Activated CD4-positive, alpha-beta T cell treated with anti-CD3 and anti-CD28 coated beads for 24 hours (primary cell): ENCODE data around the gene RNF4.

ENCODE experiments used
- DNase-seq, 2 donors: peaks; one replicate each; pipeline ENCODE4 v3.0.0-alpha.2; 2020; ENCODE audit warnings: low read depth in 2 of 2

Gene RNF4

DNA sequence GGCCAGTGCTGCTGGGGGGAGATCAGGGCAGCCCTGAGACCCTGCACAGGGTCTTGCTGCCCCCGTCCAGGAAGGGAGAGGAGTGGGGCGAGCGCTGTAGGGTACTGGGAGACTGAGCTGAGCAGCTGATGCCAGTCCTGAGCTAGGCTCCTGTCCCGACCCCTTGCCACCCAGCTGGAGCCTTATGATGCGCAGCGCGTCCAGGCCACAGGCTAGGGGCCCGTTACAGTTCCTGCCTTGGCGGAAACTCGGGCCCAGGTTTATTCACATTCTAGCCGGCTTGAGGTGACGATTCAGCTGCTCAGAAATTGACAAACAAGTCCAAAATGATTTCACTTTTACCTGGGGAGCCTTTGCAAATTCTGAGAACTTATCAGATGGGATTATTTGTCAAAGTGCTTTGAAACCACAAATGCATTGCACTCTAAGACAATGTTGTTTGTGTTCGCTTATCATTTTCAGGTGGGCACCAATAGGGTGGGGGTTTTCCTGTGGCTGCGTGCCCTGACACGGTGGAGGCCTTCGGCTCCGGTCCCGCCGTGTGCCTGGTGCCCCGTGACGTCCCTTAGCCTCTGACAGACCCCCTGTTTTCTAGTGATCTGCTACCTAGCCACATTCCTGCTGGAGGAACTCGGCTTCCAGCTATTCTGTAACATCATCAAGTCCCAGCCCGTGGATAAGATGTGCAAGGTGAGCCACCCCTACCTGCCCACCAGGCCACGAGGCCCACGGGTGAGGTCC, 31.3 kb upstream of the RNF4 start:
- no peak for DNase-seq

DNA sequence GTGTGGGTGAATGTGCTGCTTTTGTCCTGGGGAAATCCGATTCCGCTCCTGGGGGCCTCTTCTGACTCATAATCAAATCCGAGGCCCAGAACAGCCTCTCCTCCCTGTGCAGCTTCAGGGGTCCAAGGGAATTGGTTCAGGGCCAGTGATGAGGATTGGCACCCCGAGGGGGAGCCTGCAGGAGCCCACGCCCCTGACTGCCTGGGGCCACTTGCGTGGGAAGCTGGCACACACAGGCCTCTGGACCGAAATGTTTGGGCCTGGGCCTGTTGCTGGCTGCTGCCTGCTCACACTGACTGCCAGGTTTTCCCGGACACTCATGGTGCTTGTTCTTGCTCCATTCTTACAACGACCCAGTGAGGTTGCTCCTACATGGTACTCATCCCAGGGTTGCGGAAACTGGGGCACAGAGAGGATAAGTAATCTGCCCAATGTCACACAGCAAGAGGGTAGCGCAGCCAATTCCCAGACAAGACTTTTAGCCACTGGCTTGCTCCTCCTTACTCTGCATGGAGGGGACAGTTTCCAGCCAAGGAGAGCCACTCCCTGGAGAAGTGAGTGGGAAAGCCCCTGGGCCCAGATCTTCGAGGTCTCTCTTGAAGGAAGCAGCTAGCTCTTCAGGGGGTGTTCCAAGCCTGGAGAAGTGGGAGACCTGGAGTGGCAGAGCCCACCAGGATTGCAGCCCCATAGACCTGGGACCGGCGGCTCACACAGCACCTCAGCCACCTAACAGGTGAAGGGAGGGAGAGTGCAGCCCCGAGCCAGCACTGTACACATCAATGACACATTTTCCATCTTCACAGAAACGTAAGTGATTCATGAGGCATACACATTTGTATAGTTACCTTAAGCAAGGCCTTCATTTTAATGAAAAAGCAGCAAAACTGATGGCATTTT, 29.8 kb upstream of the RNF4 start:
- no peak for DNase-seq

DNA sequence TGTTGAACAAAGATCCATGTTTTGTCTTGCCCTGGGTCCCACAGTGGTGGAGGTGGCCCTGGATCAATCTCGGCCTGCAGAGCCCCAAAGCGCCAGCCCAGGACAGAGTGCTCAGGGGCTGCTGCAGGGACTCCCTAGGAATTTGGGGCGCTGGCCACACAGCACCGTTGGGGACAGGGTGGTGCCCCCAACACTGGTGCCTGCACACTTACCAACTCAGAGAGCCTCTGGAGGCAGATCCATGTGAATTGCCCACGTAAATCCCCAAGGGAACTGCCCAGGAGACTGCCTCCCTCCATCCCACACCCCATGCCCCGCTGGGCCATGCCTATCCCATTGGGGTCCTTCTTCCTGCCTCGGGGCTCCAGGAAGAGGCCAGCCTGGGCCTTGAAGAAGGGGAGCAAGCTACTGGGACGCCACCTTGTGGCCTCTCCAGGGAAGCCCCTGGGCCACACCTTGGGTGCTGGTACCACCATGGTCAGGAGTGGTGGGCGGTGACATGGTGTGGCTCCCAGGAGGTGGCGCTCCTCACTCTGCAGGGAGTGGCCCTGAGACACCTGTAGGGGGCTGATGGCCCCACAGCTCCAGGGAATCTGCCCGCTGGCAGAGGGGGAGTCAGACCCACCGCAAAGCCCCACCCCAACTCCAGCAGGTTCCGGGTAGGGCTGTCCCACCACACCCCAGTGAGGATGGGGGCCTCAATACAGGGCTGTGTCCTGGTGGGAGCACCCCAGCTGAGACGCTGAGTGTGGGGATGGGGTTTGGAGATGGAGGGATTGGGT, 27.3 kb upstream of the RNF4 start:
- DNase-seq = peak; percentile 52 to 73

DNA sequence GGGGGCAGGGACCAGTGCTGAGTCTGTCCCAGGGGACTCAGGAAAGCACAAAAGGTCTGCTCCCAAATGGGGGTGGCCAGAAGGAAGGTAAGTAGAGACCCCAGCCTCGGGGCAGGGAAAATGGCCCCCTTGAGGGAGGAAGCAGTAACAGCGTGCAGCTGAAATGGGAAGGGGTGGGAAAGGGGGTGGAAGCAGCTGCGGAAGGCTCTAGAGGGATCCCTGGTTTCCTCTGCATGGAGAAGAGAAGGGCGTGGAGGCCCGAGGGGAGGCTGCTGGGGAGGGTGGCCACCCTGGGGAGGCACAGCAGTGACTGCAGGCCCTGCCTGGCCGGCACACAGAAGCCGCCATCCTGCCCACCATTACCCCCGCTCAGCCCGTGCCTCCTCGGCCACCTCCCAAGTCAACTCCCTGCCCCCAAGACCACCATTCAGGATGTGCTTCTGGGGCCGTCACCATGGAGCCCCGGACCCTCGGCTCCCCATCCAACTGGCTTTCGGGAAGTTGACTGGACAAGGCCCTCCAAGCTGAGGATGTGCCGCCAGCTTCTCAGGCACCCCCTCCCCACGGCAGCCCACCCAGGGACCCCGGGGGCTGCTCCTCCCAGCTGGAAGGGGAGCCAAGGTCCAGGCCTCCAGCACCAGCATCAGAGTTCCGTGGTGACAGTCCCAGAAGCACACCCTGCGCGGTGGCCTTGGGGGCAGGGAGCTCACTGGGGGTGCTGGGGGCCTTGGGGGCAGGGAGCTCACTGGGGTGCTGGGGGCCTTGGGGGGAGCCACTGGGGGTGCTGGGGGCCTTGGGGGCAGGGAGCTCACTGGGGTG, 26.5 kb upstream of the RNF4 start:
- DNase-seq = no peak

DNA sequence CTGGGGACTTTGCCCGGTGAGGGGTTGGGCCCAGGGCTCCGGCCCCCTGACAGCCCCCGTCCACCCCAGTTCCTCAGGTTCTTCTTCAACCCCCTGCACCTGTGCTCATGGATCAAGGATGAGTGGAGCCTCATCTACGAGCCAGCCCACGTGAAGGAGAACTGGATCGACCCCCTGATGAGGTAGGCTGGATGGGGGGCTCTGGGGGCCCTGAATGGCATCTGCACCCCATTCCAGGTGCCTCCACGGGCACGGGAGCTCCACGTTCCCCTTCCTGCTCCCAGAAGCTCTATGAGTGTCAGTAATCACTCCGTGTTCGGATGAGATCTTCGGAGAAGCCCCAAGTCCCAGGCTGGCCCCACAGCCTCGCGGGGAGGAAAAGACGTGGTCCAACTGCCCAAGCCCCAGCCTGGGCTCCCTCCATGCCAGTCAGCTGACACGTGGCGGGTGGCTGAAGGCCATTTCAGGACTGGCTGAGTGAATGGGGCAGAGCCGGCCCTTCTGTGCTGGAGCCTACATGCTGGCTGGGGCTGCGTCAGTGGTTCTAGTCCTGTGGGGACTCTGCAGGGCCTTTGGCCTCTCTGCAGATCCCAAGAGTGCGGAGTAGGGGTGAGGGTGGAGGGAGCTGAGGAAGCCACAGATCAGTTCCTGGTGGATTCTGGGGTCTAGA, 25.7 kb upstream of the RNF4 start:
- DNase-seq = no peak

DNA sequence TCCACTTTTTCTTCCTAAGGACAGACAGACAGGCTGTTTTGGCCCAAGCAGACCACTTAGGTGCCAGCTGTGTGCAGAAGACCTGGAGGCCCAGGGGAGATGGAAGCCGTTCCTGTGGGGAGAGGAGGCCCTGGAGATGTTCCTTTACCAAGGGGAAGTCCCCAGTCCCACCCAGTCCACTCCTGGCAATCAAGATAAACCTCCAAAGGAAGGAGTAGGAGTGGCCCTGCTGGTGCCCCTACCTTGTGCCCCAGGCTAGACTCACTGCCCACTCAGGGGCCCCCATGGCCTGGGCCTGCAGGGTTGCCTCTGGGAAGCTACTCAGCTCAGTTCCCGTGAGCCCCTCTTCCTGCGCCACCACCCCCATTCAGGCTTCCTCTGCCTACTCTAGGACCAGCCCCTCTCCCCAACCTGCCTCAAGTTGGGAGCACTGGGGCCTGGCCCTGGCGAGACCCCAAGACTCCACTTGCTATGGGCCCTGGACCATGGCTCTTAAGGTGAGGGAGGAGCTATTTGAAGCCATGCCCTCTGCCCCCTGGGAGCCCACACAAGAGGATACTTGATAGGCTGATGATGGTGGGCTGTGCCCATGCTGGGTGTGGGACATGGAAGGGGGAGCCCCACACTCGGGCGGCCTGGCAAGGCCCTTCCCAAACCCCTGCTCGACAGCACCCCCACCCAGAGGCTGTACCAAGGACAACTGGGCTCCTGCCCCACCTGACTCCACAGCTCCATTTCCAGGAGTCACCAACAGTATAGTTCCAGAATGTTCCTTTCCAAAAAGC, 24.8 kb upstream of the RNF4 start:
- no peak for DNase-seq

DNA sequence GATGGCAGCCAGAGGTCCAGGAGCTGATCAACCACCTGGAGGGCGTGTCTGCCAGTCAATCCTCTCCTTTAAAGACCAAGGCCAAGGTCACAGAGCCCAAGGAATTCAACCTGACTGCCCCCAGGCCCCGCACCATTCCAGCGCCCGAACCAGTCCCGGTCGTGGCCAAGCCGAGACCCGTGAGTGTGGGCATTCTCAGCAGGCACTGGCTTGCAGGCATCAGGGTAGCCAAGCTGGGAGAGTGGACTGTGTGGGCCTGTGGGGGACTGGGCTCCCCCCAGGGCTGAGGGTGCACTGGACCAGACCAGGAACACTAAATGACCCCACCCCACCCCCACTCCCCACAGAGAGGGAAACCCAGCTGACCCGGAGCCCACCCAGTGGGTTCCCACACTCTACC, 23.8 kb upstream of the RNF4 start:
- no peak for DNase-seq

DNA sequence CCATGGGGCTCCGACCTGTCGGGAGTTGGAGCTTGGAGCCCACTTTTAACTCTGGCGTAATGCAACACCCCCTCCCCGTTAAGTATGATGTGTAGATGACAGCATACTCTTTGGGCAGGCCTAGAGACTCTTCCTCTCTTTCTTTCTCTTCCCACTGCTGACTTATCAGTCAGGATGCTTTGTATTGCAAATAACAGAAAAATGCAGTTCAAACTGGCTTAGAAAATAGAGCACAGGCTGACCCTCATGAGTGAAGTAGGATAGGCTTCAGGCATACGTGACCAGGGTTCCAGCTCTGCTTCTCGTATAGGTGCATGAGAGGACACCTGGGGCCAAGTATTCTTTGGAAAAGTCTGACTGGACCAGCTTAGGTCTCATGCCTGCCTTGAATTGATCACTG, 23.3 kb upstream of the RNF4 start:
- DNase-seq = no peak

DNA sequence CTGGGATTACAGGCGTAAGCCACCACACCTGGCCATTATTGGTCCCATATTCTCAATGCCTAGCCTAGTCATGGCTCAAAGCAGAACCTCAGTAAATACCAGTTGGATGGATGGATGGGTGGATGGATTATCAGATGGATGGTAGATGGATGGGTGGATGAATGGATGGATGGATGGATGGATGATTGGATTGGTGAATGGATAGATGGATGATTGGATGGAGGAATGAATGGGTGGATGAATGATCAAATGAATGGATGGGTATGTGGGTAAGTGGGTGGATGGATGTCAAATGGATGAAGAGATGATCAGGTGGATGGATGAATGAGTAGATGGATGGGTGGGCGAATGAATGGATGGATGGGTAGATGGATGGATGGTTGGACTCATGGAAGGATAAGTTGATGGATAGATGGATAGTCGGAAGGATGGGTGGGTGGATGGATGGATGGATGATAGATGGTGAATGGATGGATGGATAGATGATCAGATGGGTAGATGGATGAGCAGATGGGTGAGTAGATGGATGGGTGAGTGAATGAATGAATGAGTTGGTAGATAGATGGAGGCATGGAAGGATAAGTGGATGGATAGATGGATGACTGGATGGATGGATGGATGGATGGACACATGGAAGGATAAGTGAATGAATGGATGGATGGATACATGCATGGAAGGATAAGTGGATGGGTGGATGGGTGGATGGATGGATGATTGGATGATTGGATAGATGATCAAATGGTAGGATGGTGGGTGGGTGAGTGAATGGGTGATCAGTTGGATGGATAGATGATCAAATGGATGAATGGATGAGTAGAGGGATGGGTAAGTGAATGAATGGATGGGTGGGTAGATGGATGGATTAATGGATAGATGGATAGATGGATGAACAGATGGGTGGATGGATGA, 22.0 kb upstream of the RNF4 start:
- no peak for DNase-seq

DNA sequence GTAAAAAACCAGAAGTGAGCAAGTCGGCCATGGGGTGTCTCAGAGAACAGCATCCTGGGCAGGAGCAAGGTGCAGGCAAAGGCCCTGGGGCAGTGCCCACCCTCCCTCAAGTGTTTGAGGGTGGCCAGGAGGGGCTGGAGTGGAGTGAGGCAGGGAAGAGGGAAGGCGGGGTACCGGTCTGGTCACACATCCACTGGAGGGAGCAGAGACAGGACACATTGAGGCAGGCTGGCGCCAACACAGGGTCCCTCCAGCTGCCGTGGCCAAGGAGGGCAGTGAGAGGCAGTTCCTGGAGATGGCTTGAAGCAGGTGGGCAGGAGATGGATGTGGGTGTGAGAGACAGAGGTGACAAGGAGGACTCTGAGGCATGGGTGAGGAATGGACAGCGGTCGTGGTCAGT, 20.3 kb upstream of the RNF4 start:
- DNase-seq = no peak

DNA sequence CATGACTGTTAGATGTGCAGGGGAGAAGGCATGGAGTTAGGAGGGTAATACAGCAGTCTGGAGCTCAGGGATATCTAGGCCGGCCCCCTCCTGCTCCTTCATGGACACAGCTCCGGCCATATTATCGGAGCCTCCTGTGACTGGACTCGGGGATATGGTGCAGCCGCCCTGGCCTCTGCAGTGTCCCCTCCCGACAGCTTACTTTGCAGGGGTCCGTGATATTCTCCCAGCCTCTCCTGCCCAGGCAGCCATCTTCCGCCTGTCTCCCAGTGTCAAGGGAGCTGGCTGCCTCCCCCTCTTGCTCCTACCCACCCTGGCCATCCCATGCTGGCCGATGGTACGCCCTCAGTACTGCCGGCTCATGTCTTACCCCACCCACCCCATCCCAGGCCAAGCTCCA, 19.9 kb upstream of the RNF4 start:
- DNase-seq = no peak

DNA sequence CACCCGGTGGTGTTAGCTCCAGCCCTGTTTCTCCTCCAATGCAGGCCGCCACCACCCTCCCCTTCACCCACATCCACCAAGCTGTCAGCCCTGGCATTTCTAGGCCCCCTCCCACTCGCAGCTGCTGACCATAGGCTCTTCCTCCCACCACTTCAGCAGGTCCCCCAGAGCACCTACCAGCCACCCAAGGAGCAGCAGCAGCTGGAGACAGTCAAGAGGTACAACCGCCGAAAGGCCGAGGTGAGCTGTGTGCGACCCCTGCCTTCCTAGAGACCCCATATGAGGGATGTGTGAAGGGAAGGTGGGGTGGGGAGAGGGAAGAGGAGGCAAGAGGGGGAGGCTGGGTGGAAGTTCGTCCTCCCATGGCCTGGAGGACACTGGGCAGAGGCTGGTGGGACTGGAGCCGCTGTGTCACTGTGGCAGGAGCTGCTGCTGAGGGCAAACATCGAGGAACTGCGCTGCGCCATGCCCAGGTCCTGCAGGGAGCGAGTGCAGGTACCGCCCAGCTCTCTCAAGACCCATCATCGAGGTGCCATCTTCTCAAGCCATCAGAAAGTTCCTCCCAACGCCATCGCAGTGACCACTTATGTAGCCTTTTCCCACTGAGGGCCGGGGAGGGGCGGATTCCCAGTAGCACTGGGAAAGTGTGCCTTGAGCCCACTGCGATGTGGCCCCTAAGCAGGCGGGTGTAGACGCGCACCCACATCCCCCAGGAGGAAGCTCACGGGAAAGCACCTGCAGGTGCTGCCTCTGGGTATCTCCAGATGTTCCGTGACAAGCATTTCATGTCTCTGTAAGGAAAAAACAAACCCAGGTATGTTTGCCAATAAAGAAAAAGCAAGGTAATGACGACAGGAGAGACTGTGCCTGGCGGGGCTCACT, 19.2 kb upstream of the RNF4 start:
- DNase-seq = no peak

DNA sequence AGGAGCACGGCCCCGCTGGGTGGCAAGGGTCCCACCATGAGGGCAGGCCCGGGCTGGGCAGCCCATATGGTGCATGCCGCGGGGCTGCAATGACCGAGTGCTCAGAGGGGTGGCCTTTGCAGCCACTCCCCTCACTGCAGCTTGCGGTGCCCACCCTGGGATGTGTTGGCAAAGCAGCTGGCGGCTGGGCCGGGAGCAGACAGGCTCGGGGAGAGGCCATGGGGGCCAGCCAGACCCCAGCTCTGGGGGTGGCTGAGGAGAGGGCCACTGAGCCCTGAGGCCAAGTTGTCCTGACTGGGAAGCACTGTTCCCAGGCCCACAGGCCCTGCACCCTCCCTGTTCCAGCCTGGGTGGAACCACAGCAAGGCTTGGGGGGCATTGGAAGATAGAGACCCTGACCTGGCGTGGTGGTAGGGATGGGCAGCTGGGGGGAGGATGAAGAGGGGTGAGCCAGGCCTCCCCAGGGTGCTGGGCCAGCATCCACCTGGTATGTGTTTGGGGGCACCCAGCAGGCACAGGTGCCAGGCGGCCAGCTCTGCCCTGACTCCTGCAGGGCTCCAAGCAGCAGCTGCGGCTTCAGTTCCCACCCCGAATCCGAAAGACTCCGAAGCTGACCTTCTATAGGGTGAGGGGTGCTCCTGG, 18.4 kb upstream of the RNF4 start:
- DNase-seq = no peak

DNA sequence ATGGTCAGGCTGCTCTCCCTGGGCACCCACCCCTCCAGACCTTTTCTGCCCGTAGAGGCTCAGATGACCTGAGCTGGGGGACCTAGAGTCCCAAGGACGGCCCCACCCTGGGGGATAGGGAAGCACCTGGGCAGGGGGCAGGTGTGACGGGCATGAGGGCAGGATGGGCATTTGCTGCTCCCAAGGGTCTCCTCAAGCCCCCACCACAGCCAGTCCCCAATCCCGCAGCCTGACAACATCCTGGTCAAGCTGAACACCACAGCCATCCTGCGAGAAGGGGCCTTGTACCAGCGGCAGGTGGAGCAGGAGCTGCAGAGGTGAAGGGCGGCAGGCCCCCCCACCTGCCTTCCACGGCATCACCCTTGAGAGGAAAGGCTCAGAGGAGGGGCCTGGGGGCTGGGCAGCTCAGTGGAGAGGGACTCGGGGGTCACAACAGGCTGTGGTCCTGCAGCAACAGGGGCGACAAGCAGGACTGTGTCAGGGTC, 17.8 kb upstream of the RNF4 start:
- no peak for DNase-seq

DNA sequence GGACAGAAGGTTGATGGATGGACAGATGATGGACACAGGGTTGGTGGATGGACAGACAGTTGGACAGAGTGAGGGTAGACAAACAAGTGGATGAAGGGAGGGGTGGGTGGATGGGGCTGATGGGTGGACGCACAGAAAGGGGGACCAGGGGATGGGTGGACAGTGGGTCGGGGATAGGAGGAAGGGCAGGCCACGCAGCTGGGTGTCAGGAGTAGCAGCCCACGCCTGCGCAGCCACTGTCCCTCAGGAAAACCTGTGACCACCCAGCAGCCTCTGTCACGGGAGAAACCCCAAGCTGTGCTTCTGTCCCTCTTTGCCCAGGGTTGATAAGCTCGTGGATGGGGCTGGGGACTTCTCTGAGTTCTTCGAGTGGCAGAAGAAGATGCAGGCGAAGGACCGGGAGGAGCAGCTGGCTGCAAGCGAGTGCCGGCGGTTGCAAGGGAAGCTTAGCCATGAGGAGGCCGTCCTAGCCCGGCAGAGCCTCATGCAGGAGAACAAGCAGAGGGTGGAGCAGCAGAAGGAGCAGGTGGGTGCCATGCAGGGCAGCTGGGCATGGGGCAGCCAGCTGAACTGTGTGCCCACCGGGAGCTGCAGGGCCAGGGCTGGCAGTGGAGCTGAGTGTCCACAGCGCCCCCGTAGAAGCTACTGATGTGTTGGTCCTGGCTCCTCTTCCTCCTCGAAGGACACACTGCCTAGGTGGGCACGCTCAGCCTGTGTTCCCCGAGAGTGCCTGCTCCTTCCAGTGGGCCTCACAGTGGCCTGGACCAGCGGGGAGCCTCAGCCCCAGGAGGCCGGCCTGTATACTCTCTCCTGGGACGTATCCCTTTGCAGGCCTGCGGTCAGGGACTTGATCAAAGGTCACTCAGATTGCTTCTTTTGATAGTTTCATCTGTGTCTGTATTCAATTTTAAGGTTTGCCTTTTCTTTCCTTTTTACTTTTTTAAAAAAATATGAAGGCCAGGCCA, 16.8 kb upstream of the RNF4 start:
- DNase-seq = no peak
